ENCODE data around the gene GPR146. TPM values are rescaled to one million over a fixed set of nuclear protein-coding genes. Genes with fewer than 3 reads are reported as not detected.

Gene GPR146
- polyA plus RNA-seq, 1 experiment = 0.69 TPM

GRCh38 chr7:1052031-1052818, 7.9 kb downstream of the GPR146 start:
- Histone ChIP-seq H3K27me3 (ENCODE audit: control insufficient read depth, insufficient read depth, low read length) (no peaks in the 10 kb centered on the region), H3K27ac (ENCODE audit: low read depth, low read length) (no peak overlapping the region), H3K4me3 (ENCODE audit: low read depth, low read length) (no peak overlapping the region), H3K9me3 (ENCODE audit: control insufficient read depth, insufficient read depth, low read length) (no peaks in the 10 kb centered on the region; the same call in 1 of the 2 replicates)
- ChIA-PET CTCF (interaction anchor here (2.0 kb wide), 1 partner anchor 13 kb away, joined by 12 read pairs; no protein-coding TSS in a partner anchor), POLR2A (no interaction called here)
- no peak for DNase-seq (ENCODE audit: low read depth, low spot score)
- TF ChIP-seq CTCF (IDR thresholded peaks at IDR 0.05; ENCODE audit: low read depth, low read length) = no peak

GRCh38 chr7:1053002-1053411, 8.7 kb downstream of the GPR146 start:
- ChIA-PET POLR2A (no interaction called here), CTCF (interaction anchor here (2.0 kb wide), 1 partner anchor 13 kb away, joined by 12 read pairs; no protein-coding TSS in a partner anchor)
- no peak overlapping the region for H3K4me3 ChIP-seq (ENCODE audit: low read depth, low read length)
- no peaks in the 10 kb centered on the region for H3K27me3 ChIP-seq (ENCODE audit: control insufficient read depth, insufficient read depth, low read length)
- no peak for TF ChIP-seq CTCF (IDR thresholded peaks at IDR 0.05; ENCODE audit: low read depth, low read length)
- no peak overlapping the region for H3K27ac ChIP-seq (ENCODE audit: low read depth, low read length)
- peaks cover 3% of the 10 kb centered on the region; the same call in 1 of the 2 replicates for H3K9me3 ChIP-seq (ENCODE audit: control insufficient read depth, insufficient read depth, low read length)
- no peak for DNase-seq (ENCODE audit: low read depth, low spot score)

GRCh38 chr7:1053816-1054370, 9.5 kb downstream of the GPR146 start:
- H3K27me3 ChIP-seq (ENCODE audit: control insufficient read depth, insufficient read depth, low read length) = no peaks in the 10 kb centered on the region
- no peak overlapping the region for H3K27ac ChIP-seq (ENCODE audit: low read depth, low read length)
- POLR2A ChIA-PET = no interaction called here
- TF ChIP-seq CTCF (IDR thresholded peaks at IDR 0.05; ENCODE audit: low read depth, low read length) = no peak
- no peak for DNase-seq (ENCODE audit: low read depth, low spot score)
- no peak overlapping the region for H3K4me3 ChIP-seq (ENCODE audit: low read depth, low read length)
- peaks cover 3% of the 10 kb centered on the region; the same call in 1 of the 2 replicates for H3K9me3 ChIP-seq (ENCODE audit: control insufficient read depth, insufficient read depth, low read length)
- CTCF ChIA-PET = no interaction called here

GRCh38 chr7:1054438-1054837, 10.1 kb downstream of the GPR146 start:
- TF ChIP-seq CTCF (IDR thresholded peaks at IDR 0.05; ENCODE audit: low read depth, low read length) = no peak
- DNase-seq (ENCODE audit: low read depth, low spot score) = no peak
- H3K9me3 ChIP-seq (ENCODE audit: control insufficient read depth, insufficient read depth, low read length) = peaks cover 3% of the 10 kb centered on the region; the same call in 1 of the 2 replicates
- CTCF ChIA-PET = interaction anchor here (3.3 kb wide), 1 partner anchor 11 kb away, joined by 16 read pairs; no protein-coding TSS in a partner anchor
- H3K4me3 ChIP-seq (ENCODE audit: low read depth, low read length) = no peak overlapping the region
- POLR2A ChIA-PET = no interaction called here
- H3K27me3 ChIP-seq (ENCODE audit: control insufficient read depth, insufficient read depth, low read length) = no peaks in the 10 kb centered on the region
- H3K27ac ChIP-seq (ENCODE audit: low read depth, low read length) = no peak overlapping the region
